Thoracic aorta (tissue), 2 donors: ENCODE measurements around the gene RAB9A. TPM values are rescaled to one million over a fixed set of nuclear protein-coding genes. Genes with fewer than 3 reads are reported as not detected.
A peak's percentile ranks its signal among the peaks of the same experiment; 100 is the strongest.

Experiments used
- ATAC-seq: fragments of 150-250 bp; one replicate; pipeline ENCODE4 v1.8.0; 2017; ENCODE audit warnings: low read depth; ENCODE audit not compliant: insufficient number of reproducible peaks, low FRiP score
- DNase-seq: peaks from one replicate; pipeline ENCODE4 v3.0.0-alpha.2; 2020; ENCODE audit warnings: low spot score
- H3K27ac ChIP-seq, 2 donors: fragments of 200-600 bp; sonication (generic); 1 replicate in 1 of 2; 2 replicates in 1 of 2; pipeline ENCODE4 v1.5.1; 2016; ENCODE audit warnings: mild to moderate bottlenecking in 2 of 2, moderate library complexity in 2 of 2
- H3K27me3 ChIP-seq: fragments of 200-600 bp; sonication (generic); replicated peaks from 2 replicates; pipeline ENCODE4 v1.6.0; 2016; ENCODE audit warnings: mild to moderate bottlenecking; ENCODE audit not compliant: insufficient read depth
- H3K36me3 ChIP-seq: fragments of 200-600 bp; sonication (generic); one replicate; pipeline ENCODE4 v1.5.1; 2016
- H3K4me1 ChIP-seq, 2 donors: fragments of 200-600 bp; sonication (generic); 1 replicate in 1 of 2; 2 replicates in 1 of 2; pipeline versions ENCODE4 v1.5.1 to v1.6.0; 2016; ENCODE audit warnings: low read depth in 2 of 2, mild to moderate bottlenecking in 1 of 2; ENCODE audit not compliant: control insufficient read depth in 1 of 2
- H3K4me3 ChIP-seq: fragments of 200-600 bp; sonication (generic); 2 replicates; pipeline ENCODE4 v1.5.1; 2016; ENCODE audit warnings: mild to moderate bottlenecking
- H3K9me3 ChIP-seq: fragments of 200-600 bp; sonication (generic); 2 replicates; pipeline ENCODE4 v1.5.1; 2016
- CTCF ChIP-seq: fragments of 200-600 bp; sonication (generic); IDR thresholded peaks from one replicate; pipeline ENCODE4 v1.5.1; 2019; ENCODE audit warnings: antibody characterized with exemption
- total RNA-seq, 2 donors: library from RNA; depleted of rRNA; stranded (reverse); fragments of >200 nt; gene quantifications; one replicate each; pipeline versions ENCODE4 v1.1.0 to v1.2.3, GENCODE V29; 2016

Gene RAB9A
- total RNA-seq, 2 donors from 2014 or later: 20.0 to 21.7 TPM

GRCh38 chrX:13649838-13650237 lies 39.1 kb upstream of the RAB9A start:
- Histone ChIP-seq H3K4me3 (no peak overlapping the region), H3K4me1 (peaks cover 2 to 9% of the 10 kb centered on the region in 2 donors), H3K36me3 (no peaks in the 10 kb centered on the region), H3K9me3 (no peaks in the 10 kb centered on the region), H3K27me3 (no peaks in the 10 kb centered on the region), H3K27ac (peak overlapping the region; percentile 56 to 95)
- no peak for TF ChIP-seq CTCF
- ATAC-seq (no peak), DNase-seq (no peak)

GRCh38 chrX:13650318-13650717 lies 38.6 kb upstream of the RAB9A start:
- no peak overlapping the region for H3K4me3 ChIP-seq
- ATAC-seq: no peak
- H3K36me3 ChIP-seq: no peaks in the 10 kb centered on the region
- no peaks in the 10 kb centered on the region for H3K27me3 ChIP-seq
- no peak for DNase-seq
- no peaks in the 10 kb centered on the region for H3K9me3 ChIP-seq
- peak overlapping the region; percentile 56 to 95 for H3K27ac ChIP-seq
- no peak for TF ChIP-seq CTCF
- H3K4me1 ChIP-seq: peaks cover 2 to 9% of the 10 kb centered on the region in 2 donors

- no peak for TF ChIP-seq CTCF
These were observed 37.8 kb upstream of the RAB9A start for GRCh38 chrX:13651150-13651549.

GRCh38 chrX:13652287-13652793 lies 36.6 kb upstream of the RAB9A start:
- Histone ChIP-seq H3K27ac (peak overlapping the region; percentile 76 to 95), H3K9me3 (no peaks in the 10 kb centered on the region), H3K36me3 (no peaks in the 10 kb centered on the region), H3K27me3 (no peaks in the 10 kb centered on the region), H3K4me3 (peak overlapping the region; percentile 85), H3K4me1 (peaks cover 2 to 9% of the 10 kb centered on the region in 2 donors)
- DNase-seq (no peak), ATAC-seq (peak; percentile 20)
- TF ChIP-seq CTCF: no peak

More at GRCh38 chrX:13651150-13651549, 37.8 kb upstream of the RAB9A start:
- Histone ChIP-seq H3K27me3 (no peaks in the 10 kb centered on the region), H3K4me1 (peaks cover 2 to 9% of the 10 kb centered on the region in 2 donors), H3K4me3 (no peak overlapping the region), H3K27ac (peak overlapping the region in 1 of 2 donors; percentile 95), H3K36me3 (no peaks in the 10 kb centered on the region), H3K9me3 (no peaks in the 10 kb centered on the region)
- ATAC-seq (no peak), DNase-seq (no peak)

- Histone ChIP-seq H3K27ac (peak within 1 kb of the TSS; percentile 93 to 95), H3K27me3 (no peaks in the 10 kb centered on the region)
- ATAC-seq: peak; percentile 87
These were observed 35.9 kb upstream of the RAB9A start, which contains the start of gene TCEANC for GRCh38 chrX:13652850-13653693. TCEANC (plus strand) TSS chrX:13653141; CDS start chrX:13662509, 9,368 bp downstream.

More at GRCh38 chrX:13652850-13653693, 35.9 kb upstream of the RAB9A start, which contains the start of gene TCEANC:
- Histone ChIP-seq H3K9me3 (no peaks in the 10 kb centered on the region), H3K4me3 (peak within 1 kb of the TSS; percentile 85), H3K4me1 (peaks cover 2 to 9% of the 10 kb centered on the region in 2 donors), H3K36me3 (no peaks in the 10 kb centered on the region)
- no peak for TF ChIP-seq CTCF
- peak; percentile 58 for DNase-seq
